Hepatic stellate cell (primary cell): Measurements from ENCODE around the gene WNT7B.

Experiments used
- DNase-seq: peaks from one replicate; pipeline ENCODE4 v3.0.0; 2011; ENCODE audit warnings: low spot score

WNT7B gene

DNA sequence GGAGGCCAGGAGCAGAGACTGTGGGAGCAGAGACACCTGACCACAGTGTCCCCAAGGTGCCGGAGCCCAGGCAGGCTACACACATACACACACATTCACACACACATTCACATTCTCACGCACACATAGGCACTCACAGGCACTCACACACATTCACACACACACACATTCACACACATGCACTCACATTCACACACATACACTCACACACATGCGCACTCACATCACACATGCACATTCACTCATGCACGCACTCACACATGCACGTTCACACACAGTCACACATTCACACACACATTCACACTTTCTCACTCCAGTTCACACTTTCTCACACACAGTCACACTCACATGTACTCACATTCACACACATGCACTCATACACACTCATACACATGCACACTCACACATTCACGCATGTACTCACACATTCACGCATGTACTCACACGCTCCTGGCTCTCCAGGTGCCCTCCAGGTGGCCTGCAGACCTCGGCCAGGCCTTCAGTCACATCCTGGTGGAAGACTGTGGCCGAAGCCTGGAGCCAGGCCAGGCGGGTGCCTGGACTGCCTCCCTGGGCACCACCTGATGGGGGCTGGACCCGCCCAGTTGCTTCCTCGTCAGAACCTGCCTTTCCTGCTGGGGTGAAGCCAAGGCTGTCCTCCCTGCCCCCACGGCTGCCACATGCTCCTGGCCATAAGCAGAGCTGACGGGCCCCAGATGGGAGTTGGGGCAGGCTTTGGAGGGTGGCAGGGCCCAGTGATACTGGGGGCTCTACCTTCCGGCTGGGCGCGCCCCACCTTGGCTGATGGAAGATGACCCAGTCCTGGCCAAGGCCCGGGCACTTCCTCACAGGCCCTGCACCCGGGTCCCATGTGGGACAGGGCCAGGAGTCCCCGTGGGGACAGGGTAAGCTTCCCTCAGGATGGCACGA, 89.5 kb downstream of the WNT7B start:
- DNase-seq: no peak

DNA sequence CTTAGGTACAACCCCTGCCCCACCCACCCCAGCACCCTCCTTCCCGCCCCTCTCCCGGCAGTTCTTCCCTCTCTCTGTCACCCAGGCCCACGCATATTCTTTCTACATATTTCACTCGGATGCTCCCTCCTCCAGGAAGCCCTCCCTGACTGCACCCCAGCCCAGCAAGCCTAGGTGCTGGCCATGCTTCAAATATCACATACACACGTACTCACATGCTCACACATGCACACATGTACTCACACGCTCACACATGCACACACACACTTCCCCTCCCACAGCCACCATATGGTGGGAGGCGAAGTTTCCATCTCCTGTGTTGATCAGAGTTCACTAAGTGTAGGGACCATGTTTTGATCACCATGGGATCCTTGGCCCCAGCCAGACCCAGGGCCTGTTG, 90.4 kb downstream of the WNT7B start:
- DNase-seq: no peak

DNA sequence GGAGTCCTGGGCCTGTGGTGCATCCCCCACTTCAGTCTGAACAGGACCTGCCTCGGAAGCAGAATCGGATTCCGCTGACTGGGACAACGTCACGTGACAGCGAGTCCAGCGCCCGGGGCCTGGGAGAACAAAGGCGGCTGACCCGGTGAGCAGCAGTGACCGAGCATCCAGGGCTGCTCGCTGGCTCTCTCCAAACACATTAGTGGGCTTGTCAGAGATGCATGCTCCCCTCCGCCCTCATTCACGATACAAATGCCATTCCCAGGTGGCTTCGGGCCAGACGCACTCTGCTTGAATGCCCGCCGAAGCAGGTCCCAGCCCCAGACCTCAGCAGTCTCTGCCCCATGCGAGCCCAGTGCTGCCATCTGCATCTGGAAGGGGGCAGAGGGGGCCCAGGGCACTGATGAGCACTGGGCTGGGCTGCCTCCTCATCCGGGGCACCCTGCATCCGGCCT, 91.0 kb downstream of the WNT7B start:
- DNase-seq: no peak

DNA sequence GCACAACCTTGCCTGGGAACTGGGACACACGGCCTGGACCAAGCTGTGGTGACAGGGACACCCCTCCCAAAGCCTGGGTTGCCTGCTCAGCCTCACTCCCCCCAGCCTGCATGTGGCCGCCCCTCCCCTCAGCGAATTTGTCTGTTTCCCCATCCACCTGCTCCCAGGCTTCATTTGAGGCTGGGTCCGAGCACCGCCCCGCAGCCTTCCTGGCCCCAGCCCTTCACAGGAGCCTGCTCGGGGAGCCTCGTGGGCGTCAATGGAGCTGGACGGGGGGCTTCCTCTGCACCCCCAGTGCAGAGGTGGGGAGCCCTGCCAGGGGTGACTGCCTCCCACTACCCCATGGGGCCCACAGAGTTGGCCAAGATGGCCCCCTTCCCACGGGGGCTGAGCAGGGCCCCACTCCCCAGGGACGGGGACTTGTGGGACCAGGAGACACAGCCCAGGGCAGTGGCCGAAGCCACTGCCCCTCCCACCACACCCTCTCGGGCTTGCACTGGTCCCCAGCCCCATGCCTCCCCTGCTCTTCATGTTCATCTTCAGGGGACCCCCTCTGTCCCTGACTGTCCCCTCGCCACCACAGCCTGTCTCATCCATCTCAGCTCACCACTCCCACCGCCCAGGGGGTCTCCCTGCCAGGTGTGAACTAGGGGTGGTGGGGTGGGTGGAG, 91.7 kb downstream of the WNT7B start:
- no peak for DNase-seq

DNA sequence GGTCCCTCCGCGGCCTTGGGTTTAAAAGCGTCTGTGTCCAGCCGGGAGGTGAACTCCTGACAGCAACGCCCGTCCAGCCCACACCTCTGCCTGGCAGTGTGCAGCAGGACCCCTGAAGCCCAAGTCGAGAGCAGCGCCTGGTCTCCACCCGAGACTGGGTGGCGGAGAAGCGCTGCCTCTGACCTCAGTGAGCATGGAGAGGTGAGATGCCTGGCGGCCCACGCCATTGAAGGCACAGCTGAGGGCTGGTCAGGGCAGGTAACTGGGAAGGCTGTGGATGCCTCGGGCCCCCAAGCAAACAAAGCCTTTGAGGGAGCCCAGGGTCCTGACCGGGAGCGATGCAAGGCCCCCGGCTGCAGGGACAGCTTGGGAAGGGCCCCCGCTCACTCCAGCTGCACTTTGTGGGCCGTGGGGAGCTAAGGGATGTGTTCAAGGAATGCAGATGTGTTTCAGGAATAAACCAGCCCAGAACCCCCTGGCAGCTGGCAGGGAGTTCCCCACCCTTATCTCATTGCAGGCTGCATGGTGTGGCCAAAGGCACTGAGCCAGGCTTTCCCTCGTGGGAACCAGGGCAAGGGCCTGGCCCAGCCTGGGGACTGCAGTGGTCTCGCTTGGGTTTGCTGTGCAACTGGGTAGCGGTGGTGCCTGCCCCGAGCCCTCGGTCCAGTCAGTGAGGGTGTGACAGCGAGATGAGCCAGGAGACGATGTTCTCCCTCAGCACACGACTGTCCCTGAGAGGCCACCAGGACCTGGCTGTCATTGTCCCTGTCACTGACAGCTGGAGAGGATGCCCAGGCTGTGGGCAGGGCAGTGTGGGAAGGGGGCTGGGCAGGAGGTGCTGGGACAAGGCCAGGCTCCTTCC, 92.5 kb downstream of the WNT7B start:
- no peak for DNase-seq

DNA sequence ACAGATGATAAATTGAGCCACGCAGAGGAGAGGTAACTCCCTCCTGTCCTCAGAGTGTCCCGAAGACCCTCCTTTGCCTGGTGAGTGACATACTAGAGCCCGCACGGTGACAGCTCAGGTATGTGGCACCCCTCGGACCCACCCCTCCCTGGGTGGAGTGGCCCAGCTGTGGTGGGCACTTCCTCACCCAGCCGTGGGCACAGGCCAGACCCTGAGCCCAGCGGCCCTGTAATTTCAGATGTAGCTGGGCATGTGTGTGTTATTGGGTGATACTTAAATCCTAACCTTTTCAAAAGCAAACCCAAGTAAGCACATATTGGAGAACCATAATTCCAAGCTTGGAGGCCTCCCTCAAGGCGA, 93.2 kb downstream of the WNT7B start:
- DNase-seq: no peak

DNA sequence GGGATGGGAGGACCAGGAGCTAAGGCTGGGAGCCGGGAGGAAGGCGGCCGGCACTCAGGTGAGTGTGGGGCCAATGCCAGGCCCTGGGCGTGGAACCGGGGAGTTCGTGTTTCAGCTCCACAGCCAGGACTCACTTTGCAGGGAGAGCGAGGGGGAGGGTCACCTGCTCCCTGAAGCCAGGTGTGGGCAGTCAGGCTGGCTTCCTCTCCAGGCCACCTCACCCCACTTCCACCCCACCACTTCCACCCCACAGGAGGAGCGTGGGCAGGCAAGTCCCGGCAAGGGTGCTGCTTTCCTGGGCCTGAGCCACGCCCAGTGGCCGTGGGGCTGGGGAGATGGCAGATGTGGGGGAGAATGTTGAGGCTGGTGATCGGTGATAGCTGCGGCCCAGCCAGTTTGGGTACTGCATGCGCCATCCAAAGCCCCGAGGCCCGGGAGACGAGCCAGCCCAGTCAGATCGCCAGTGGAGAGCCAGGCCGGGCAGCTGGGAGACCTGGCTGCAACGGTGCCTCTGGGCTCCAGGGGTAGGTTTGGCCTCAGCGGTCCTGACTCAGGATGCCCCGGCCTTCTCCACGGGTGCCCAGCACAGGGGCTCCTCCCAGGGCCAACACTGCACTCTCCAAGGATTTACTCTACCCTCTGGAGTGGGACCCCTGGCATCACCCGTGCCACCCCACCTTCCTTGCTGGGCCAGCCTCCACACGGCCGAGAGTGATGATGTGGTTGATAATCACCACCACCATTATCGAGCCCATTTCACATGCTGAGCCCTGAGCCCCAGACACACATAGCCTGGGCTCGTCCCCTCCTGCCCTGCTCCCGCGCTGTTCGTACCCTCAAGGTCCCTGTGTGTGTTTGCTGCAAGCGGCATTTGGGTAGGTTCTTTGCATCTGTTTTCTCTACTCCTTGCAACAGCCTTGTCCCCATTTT, 93.8 kb downstream of the WNT7B start:
- no peak for DNase-seq

DNA sequence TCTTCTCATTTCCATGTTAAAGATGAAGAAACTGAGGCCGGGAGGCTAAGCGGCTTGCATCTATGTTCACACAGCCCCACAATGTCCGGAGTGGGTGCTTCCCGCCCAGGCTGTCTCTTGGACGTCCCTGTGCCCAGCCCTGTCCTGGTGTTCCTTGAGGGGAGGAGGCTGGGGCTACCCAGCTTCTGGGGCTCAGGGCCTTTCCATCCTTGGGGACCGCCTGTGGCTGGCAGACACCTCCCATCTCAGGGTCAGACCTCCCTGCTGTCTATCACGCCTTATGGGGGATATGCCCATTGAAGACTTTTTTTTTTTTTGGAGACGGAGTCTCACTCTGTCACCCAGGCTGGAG, 95.5 kb downstream of the WNT7B start:
- DNase-seq: no peak

DNA sequence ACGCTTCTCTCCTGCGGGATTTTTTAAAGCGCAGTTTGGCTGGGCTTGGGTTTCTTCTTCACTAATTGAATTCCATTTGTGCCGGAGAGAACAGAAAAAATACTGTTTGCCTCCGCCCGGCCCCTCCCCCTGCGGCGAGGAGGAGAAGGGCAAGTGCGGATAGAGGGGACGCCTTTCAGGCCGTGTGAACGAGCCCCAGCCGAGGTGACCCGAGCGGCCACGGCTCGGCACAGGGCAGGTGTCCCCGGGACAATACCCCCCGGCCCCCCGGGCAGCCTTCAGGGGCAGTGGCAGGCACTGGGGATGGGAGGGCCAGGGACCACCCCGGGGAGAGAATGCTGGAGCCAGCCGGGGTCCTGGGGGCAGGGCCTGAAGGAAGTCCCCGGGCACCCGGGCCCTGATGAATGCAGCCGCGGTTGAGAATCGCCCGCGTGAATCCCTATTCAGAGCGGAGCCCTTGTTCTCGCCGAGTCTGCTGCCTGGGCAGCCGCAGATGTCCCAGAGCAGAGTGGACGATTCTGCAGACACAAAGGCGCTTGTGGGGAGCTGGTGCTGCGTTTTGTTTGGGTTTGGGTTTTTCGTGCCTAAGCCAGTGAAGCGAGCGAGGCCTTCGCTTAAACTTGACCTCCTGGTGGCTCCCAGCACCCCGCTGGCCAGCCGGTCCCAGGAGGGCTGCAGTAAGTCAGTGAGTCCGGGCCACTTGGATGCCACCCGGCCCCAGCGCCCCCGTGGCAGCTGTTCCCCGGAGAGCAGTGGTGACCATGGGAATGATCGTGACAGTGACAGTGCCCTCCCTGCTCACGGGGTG, 96.0 kb downstream of the WNT7B start:
- no peak for DNase-seq

DNA sequence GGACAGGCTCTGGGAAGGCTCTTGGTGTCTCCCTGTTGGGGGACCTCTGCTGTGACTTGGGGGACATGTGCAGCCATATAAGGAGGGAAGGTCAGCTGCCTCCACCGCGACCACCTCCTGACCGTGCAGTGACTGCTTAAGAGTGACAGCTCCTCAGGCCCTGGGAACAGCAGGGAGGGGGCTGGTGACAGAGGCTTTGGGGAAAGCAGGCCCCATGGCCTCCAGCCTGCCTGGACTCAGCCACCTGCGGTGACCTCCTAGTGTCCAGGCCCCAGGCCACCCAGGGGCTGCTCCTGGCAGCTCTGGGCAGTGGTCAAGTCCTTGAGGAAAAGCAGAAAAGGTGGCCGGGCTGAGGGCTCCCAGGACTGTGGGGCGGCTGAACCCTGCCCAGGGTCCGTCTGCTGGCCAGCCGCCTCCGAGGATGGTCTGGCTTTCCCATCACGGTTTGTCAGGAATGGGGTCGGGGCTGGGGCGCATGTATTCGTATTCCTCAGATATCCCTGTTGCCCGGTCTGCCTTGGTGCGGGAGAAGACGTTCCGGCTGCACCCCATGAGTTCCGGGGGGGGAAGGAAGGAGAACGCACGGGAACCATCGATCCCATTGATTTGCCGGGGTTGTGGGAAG, 96.8 kb downstream of the WNT7B start:
- DNase-seq: no peak

DNA sequence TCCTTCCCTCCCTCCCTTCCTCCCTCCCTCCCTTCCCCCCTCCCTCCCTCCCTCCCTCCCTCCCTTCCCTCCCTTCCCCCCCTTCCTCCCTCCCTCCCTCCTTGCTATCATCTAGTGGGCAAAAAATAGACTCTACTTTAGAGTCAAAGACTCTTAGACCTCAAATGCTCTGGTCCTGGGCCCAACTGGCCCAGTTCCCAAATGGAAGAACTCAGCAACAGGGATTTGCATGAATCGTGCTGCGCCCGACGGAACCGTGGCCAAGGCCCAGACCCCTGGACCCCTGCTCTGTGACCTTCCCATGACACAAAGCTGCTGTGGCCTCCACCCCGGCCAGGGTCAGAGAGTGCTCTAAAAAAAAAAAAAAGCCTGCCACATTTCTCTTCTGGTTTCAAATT, 97.4 kb downstream of the WNT7B start:
- DNase-seq: no peak

DNA sequence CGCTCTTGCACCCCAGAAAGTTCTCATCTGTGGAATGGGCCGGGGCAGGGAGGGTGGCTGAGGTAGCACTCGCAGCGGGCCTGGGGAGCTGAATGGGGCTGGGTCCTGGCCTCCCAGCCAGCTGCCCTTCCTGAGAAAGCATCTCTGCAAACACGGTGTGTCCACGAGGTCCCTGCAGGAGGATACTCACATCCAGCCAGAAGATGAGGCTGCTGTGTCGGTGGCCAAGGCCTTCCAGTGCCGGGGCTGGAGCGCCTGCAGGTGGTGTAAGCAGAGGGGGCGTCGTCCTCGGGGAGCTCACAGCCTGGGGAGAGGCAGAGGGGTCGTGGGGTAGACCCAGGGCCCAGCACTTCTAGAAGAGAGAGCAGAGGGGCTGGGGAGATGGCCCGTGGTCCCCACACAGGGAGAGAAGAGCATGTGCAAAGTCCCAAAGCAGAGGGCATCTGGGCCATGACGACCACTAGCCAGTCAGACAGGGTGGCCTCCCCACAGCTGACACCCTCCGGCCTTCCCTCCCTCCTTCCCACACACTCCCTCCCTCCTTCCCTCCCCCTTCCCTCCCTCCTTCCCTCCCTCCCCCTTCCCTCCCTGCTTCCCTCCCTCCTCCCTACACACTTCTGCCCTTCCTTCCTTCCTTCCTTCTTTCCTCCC, 97.9 kb downstream of the WNT7B start:
- no peak for DNase-seq

DNA sequence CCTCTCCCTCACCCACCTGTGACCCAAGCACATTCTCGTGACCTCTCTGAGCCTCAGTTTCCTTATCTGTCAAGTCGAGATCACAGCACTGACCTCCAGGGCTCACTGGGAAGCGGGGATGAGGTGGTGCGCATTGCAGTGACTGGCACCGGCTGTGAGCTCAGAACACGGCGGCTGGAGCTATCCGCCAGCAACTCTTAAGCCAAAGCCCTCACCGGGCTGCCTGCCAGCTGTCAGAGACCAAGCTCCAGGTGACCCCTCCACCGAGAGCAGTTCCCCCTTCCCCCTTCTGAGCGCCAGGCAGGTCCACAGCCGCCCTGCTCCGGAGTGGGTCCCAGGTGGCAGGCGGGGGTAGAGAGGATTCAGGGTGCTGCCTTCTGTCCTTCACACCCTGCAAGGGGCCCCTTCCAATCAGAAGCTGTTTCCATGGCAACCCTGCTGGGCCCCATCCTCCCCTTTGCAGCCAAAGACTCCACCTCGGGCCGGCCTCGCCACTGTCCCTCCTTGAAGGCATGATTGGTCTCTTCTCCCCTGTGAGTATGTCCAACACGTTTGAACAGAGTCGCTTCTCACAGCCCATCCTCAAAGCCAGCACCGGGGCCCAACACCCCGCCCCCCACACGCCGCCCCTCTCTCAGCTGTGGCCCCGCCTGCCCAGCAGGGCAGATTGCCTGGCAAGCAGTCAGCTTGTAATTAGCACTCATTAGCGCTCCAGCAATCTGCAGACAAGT, 98.7 kb downstream of the WNT7B start:
- no peak for DNase-seq

DNA sequence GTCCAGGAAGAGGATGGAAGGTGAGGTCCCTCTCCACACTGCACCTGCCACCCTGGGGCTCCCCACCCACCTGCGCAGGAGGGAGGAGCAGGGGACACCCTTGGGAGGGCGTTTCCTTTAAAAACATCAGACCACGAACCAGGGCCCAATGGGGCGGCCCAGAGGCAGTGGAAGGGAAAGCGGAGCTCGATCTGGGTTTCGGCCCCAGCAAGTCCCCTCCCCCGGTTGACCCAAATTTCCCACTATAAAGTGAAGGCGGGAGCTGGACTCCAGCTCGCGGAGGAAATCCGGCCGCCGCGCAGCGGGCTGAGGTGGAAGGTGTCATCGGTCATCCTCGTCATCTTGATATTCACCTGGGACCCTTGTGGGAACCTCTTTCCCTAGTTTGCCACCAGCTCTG, 99.3 kb downstream of the WNT7B start:
- DNase-seq: no peak

DNA sequence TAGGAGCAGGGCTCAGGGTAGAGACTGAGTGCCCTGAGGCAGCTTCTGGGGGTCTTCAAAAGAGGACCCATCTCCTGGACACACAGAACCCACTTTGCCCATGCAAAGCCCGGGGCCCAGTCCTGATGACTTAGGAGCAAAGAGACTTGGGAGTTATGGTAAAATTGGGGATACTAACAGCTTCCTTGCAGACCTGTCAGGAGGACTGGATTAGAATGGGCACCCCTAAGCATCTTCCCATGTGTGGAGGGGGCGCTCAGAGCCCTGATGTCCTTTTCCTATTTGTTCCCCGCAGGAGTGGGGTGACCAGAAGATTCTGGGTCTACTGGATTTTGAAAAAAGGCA, 100.0 kb downstream of the WNT7B start:
- DNase-seq: no peak

DNA sequence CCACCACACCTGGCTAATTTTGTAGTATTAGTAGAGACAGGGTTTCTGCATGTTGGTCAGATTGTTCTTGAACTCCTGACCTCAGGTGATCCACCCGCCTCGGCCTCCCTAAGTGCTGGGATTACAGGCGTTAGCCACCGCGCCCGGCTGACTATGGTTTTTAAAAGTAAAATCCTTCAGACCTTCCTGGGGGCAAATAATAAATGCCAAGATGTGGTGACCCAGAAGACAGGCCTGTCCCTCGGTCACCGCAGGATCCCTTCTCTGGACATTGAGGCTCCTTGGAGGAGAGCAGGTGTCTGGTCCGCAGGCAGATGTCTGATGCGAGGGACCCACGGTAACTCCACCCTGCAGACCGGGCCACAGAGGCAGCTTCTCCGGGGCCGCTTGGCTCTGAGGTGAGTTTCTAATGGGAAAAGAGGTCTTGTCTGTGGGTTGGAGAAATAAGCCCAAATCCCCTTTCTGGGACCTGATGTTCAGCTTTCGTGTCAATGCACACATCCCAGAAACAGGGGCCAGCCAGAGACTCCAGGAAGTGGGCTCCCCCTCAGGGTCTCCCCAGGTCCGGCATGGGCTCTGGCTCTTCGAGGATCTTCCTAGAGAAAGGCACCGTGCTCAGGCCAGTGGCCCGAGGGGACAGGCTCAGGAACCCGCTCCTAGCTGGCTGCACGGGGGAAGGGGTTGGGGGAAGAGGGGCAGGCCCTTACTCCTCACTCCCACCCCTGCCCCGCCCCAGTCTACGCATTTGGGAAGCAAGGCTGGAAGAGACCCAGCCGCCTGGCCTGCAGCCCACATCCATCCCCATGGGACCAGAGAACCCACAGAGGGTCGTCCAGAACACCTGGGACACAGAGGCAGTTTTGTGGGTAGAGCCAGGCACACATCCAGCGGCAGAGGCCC, 100.6 kb downstream of the WNT7B start:
- DNase-seq: no peak

DNA sequence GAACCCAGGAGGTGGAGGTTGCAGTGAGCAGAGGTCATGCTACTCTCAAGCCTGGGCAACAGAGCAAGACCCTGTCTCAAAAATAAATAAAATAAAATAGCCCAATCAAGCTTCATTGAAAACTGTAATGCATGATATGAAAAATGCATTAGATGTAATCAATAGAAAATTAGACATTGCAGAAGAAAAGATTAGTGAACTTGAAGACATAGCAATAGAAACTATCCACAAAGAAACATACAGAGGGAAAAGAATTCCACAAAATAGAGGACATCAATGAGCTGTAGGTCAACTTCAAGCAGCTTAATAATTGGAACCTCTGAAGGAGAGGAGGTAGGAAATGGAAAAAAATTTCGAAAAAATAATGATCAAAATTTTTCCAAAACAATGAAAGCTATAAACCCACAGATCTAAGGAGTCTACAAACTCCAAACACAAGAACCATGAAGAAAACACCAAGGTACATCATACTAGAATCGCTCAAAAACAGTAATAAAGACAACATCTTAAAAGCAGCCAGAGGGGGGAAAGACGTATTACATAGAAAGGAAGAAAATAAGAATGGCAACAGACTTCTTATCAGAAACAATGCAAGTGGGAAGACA, 104.2 kb downstream of the WNT7B start:
- no peak for DNase-seq

DNA sequence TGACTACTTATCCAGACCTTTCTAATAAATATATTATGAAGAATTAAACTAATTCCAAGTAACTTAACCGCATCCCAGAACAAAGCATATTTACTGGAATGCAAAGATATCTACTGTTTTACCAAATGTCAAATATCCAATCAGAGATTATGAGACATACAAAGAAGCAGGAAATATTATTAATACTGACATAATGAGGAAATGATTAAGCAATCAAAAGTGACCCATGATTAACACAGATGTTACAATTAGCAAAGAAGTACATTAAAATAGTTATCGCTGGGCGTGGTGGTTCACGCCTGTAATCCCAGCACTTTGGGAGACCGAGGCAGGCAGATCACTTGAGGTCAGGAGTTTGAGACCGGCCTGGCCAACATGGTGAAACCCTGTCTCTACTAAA, 105.2 kb downstream of the WNT7B start:
- DNase-seq: no peak
